Esophagus squamous epithelium (tissue), 4 donors: ENCODE data around the gene AFF3.

Experiments used
- CTCF ChIP-seq, 6 experiments: fragments of 450-650 bp in 4 of 6; fragments of 200-600 bp in 2 of 6; sonication (generic) in 2 of 6; IDR thresholded peaks; one replicate each; pipeline ENCODE4 v1.5.1; 2016 to 2019; ENCODE audit warnings: antibody characterized with exemption in 6 of 6, mild to moderate bottlenecking in 4 of 6, moderate library complexity in 4 of 6
- POLR2A ChIP-seq, 4 donors: fragments of 450-650 bp; IDR thresholded peaks; one replicate each; pipeline ENCODE4 v1.6.1; 2017; ENCODE audit warnings: antibody characterized with exemption in 4 of 4, mild to moderate bottlenecking in 4 of 4, moderate library complexity in 3 of 4

GRCh38 chr2:99644419-99644787 is 498.0 kb downstream of the AFF3 start:
- TF ChIP-seq CTCF (IDR thresholded peaks at IDR 0.05) (no peak), POLR2A (IDR thresholded peaks at IDR 0.05) (no peak)
